Measurements from ENCODE around the gene WAS. TPM values are rescaled to one million over a fixed set of nuclear protein-coding genes. Genes with fewer than 3 reads are reported as not detected.
"Not testable (repeated sequence)": the region's sequence is repeated elsewhere in the genome, so short reads cannot be mapped to it uniquely, and the experiment has no call there.

Gene WAS
- total RNA-seq, 1 experiment from 2014 or later, result 0.79 TPM

DNA sequence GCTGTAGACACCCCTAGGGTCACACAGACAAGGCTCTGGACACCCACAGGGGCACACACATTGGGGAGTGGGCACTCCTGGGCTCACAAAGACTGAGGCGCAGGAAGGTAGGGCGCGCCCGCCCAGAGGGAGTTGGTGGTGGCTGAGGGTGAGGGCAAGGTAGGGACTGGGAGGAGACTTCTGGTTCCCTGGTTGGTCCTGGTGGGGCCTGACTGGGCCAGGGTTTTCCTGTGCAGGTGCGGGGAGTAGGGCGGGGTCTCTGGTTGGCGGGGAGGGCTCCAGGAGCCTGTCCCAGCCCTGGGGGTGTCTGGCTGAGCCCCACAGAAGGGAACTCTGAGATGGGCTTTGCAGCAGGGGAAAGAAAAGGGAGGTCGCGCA, 6.7 kb upstream of the WAS start:
- CTCF ChIA-PET, result interaction anchor here (1.0 to 1.4 kb wide), 3 partner anchors 29 to 86 kb away, joined by 3 to 9 read pairs (median 5); no protein-coding TSS in a partner anchor
- DNase-seq (ENCODE audit: low spot score), result peak; percentile 19
- no peaks in the 10 kb centered on the region for H3K36me3 Mint-ChIP-seq
- H3K4me3 Mint-ChIP-seq, result peak overlapping the region; percentile 88
- peak; percentile 59 for ATAC-seq
- TF ChIP-seq, protein P1, sequence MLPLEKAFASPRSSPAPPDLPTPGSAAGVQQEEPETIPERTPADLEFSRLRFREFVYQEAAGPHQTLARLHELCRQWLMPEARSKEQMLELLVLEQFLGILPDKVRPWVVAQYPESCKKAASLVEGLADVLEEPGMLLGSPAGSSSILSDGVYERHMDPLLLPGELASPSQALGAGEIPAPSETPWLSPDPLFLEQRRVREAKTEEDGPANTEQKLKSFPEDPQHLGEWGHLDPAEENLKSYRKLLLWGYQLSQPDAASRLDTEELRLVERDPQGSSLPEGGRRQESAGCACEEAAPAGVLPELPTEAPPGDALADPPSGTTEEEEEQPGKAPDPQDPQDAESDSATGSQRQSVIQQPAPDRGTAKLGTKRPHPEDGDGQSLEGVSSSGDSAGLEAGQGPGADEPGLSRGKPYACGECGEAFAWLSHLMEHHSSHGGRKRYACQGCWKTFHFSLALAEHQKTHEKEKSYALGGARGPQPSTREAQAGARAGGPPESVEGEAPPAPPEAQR (CRISPR knock-in tag; IDR thresholded peaks at IDR 0.05), result no peak
- TF ChIP-seq ZNF423 (CRISPR knock-in tag; IDR thresholded peaks at IDR 0.05) (no peak), ZNF121 (CRISPR knock-in tag; IDR thresholded peaks at IDR 0.05) (no peak)
- TF ChIP-seq, protein P2, sequence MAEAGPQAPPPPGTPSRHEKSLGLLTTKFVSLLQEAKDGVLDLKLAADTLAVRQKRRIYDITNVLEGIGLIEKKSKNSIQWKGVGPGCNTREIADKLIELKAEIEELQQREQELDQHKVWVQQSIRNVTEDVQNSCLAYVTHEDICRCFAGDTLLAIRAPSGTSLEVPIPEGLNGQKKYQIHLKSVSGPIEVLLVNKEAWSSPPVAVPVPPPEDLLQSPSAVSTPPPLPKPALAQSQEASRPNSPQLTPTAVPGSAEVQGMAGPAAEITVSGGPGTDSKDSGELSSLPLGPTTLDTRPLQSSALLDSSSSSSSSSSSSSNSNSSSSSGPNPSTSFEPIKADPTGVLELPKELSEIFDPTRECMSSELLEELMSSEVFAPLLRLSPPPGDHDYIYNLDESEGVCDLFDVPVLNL (CRISPR knock-in tag; IDR thresholded peaks at IDR 0.05; ENCODE audit: borderline replicate concordance, low read depth), result no peak
- peaks cover 4% of the 10 kb centered on the region for H3K4me1 Mint-ChIP-seq
- H3K27me3 Mint-ChIP-seq (ENCODE audit: low read depth), result no peaks in the 10 kb centered on the region; the same call in 1 of the 2 replicates
- H3K9me3 Mint-ChIP-seq, result no peaks in the 10 kb centered on the region
- POLR2A ChIA-PET, result interaction anchor here (0.9 to 1.5 kb wide), 9 partner anchors 19 to 592 kb away, joined by 3 to 5 read pairs (median 3); partner anchors contain the start of genes HDAC6, PPP1R3F, PQBP1 and SUV39H1
- no peak overlapping the region for H3K27ac Mint-ChIP-seq

DNA sequence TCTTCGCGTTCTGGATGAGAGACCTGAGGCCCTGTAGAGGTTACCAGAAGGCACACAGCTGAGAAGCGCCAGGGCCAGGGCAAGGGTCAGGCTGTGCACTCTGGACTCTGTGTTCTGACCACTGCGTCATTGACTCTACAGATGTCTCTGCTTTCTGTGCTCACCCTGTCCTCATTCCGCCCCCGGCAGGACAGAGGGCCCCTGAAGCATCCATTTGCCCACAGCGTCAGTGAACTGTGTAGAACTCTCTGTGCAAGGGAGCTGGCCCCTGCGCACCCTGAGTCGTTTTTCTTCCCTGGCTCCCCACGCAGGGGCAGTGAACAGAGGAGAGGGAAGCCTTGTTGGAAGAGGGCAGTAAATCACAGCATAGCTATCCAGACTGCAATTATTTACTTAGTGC, 6.1 kb upstream of the WAS start:
- no peaks in the 10 kb centered on the region for H3K36me3 Mint-ChIP-seq
- no peak for ATAC-seq
- H3K4me1 Mint-ChIP-seq, result peaks cover 4% of the 10 kb centered on the region
- ChIA-PET POLR2A (no interaction called here), CTCF (no interaction called here)
- TF ChIP-seq, protein P3, sequence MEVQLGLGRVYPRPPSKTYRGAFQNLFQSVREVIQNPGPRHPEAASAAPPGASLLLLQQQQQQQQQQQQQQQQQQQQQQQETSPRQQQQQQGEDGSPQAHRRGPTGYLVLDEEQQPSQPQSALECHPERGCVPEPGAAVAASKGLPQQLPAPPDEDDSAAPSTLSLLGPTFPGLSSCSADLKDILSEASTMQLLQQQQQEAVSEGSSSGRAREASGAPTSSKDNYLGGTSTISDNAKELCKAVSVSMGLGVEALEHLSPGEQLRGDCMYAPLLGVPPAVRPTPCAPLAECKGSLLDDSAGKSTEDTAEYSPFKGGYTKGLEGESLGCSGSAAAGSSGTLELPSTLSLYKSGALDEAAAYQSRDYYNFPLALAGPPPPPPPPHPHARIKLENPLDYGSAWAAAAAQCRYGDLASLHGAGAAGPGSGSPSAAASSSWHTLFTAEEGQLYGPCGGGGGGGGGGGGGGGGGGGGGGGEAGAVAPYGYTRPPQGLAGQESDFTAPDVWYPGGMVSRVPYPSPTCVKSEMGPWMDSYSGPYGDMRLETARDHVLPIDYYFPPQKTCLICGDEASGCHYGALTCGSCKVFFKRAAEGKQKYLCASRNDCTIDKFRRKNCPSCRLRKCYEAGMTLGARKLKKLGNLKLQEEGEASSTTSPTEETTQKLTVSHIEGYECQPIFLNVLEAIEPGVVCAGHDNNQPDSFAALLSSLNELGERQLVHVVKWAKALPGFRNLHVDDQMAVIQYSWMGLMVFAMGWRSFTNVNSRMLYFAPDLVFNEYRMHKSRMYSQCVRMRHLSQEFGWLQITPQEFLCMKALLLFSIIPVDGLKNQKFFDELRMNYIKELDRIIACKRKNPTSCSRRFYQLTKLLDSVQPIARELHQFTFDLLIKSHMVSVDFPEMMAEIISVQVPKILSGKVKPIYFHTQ (CRISPR knock-in tag; IDR thresholded peaks at IDR 0.05), result no peak
- 0 out of 2 replicates have a peak, but pooled peaks have one; percentile 18 for TF ChIP-seq GABPB1 (CRISPR knock-in tag; IDR thresholded peaks at IDR 0.05)
- H3K27me3 Mint-ChIP-seq (ENCODE audit: low read depth), result no peaks in the 10 kb centered on the region; the same call in 1 of the 2 replicates
- H3K9me3 Mint-ChIP-seq, result no peaks in the 10 kb centered on the region
- no peak overlapping the region for H3K27ac Mint-ChIP-seq
- no peak for DNase-seq (ENCODE audit: low spot score)
- H3K4me3 Mint-ChIP-seq, result peak overlapping the region; percentile 88

DNA sequence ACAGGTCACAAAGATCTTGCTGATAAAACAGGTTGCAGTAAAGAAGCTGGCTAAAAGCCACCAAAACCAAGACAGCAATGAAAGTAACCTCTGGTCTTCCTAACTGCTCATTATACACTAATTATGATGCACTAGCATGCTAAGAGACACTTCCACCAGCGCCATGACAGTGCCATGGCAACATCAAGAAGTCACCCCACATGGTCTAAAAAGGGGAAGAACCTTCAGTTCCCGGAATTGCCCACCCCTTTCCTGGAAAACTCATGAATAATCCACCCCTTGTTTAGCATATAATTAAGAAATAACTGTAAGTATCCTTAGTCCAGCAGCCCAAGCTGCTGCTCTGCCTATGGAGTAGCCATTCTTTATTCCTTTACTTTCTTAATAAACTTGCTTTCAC, 3.1 kb upstream of the WAS start:
- ATAC-seq; H3K4me1 Mint-ChIP-seq; H3K36me3 Mint-ChIP-seq; H3K9me3 Mint-ChIP-seq; H3K4me3 Mint-ChIP-seq; POLR2A ChIA-PET; H3K27me3 Mint-ChIP-seq (ENCODE audit: low read depth); DNase-seq (ENCODE audit: low spot score); H3K27ac Mint-ChIP-seq; CTCF ChIA-PET: not testable (repeated sequence)

DNA sequence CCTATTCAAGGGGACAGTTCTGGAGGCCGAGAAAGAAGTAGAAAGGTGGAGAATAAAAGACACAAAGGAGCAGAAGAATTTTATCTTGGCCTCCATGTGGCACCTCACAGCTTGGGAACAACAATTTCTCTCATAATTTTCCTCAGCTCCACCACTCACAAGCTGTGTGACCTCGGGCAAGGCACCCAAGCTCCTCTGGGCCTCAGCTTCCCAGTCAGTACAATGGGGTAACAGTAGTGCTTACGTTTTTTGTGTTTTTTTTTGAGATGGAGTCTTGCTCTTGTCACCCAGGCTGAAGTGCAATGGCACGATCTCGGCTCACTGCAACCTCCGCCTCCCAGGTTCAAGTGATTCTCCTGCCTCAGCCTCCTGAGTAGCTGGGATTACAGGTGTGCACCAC, 2.7 kb upstream of the WAS start:
- H3K4me1 Mint-ChIP-seq; POLR2A ChIA-PET; H3K4me3 Mint-ChIP-seq; H3K27ac Mint-ChIP-seq; H3K9me3 Mint-ChIP-seq; DNase-seq (ENCODE audit: low spot score); H3K36me3 Mint-ChIP-seq; CTCF ChIA-PET; H3K27me3 Mint-ChIP-seq (ENCODE audit: low read depth); ATAC-seq: not testable (repeated sequence)

DNA sequence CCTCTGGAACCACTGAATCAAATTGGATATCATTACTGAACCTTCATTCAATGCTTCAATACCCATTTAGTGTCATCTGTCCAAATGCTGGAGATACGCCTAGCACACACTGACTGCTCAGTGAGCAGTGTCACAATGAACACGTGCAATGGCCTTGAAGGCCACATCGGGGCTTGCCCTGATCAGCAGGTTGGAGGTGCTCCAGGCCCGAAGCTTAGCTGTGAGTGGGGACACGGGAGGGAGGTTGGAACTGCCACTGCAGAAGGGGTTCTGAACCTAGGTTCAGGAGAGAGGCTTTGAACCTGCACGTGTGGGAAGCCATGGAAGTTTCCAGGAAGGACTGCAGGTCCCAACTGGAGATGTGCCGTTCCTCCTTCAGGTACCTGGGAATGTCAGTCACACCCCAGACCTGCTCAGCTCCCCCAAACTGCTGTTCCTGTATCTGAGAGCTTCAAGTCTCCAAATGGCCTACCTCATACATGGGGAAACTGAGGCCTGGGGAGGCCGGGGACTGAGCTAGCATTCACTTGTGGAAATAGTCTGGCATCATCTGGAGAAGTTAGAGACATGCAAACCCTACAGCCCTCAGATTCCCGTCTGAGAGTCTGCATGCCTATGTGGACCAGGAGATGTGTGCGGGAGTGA, 1.9 kb upstream of the WAS start:
- CTCF ChIA-PET, result no interaction called here
- Mint-ChIP-seq H3K27ac (no peak overlapping the region), H3K4me3 (no peak overlapping the region), H3K27me3 (ENCODE audit: low read depth) (peaks cover 2% of the 10 kb centered on the region), H3K36me3 (no peaks in the 10 kb centered on the region), H3K4me1 (peaks cover 9% of the 10 kb centered on the region), H3K9me3 (no peaks in the 10 kb centered on the region)
- ATAC-seq (no peak), DNase-seq (ENCODE audit: low spot score) (no peak)
- POLR2A ChIA-PET, result no interaction called here
- no peak for TF ChIP-seq CREB1 (CRISPR knock-in tag; IDR thresholded peaks at IDR 0.05)
- TF ChIP-seq ZNF317 (CRISPR knock-in tag; IDR thresholded peaks at IDR 0.05; ENCODE audit: borderline replicate concordance, low read depth), result no peak
- TF ChIP-seq FOXP1 (CRISPR knock-in tag; IDR thresholded peaks at IDR 0.05; ENCODE audit: borderline replicate concordance), result no peak
- TF ChIP-seq, protein P4, sequence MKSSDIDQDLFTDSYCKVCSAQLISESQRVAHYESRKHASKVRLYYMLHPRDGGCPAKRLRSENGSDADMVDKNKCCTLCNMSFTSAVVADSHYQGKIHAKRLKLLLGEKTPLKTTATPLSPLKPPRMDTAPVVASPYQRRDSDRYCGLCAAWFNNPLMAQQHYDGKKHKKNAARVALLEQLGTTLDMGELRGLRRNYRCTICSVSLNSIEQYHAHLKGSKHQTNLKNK (CRISPR knock-in tag; IDR thresholded peaks at IDR 0.05), result no peak
- TF ChIP-seq, protein P5, sequence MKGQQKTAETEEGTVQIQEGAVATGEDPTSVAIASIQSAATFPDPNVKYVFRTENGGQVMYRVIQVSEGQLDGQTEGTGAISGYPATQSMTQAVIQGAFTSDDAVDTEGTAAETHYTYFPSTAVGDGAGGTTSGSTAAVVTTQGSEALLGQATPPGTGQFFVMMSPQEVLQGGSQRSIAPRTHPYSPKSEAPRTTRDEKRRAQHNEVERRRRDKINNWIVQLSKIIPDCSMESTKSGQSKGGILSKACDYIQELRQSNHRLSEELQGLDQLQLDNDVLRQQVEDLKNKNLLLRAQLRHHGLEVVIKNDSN (CRISPR knock-in tag; IDR thresholded peaks at IDR 0.05), result no peak
- TF ChIP-seq RELA (CRISPR knock-in tag; IDR thresholded peaks at IDR 0.05; ENCODE audit: borderline replicate concordance), result no peak
- TF ChIP-seq CREM (CRISPR knock-in tag; IDR thresholded peaks at IDR 0.05), result no peak
- TF ChIP-seq SMAD3 (CRISPR knock-in tag; IDR thresholded peaks at IDR 0.05; ENCODE audit: borderline replicate concordance), result no peak
- TF ChIP-seq, protein P6, sequence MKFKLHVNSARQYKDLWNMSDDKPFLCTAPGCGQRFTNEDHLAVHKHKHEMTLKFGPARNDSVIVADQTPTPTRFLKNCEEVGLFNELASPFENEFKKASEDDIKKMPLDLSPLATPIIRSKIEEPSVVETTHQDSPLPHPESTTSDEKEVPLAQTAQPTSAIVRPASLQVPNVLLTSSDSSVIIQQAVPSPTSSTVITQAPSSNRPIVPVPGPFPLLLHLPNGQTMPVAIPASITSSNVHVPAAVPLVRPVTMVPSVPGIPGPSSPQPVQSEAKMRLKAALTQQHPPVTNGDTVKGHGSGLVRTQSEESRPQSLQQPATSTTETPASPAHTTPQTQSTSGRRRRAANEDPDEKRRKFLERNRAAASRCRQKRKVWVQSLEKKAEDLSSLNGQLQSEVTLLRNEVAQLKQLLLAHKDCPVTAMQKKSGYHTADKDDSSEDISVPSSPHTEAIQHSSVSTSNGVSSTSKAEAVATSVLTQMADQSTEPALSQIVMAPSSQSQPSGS (CRISPR knock-in tag; IDR thresholded peaks at IDR 0.05; ENCODE audit: borderline replicate concordance, low read depth), result no peak
- no peak for TF ChIP-seq EMX1 (CRISPR knock-in tag; IDR thresholded peaks at IDR 0.05)
- no peak for TF ChIP-seq IRF2 (CRISPR knock-in tag; IDR thresholded peaks at IDR 0.05; ENCODE audit: borderline replicate concordance, low read depth)
- TF ChIP-seq FOXJ3 (CRISPR knock-in tag; IDR thresholded peaks at IDR 0.05; ENCODE audit: borderline replicate concordance), result no peak

Measured in WTC11 (cell line).